Skin epidermis (tissue), 12 donors: ENCODE results near the gene INHBB.
A peak's percentile ranks its signal among the peaks of the same experiment; 100 is the strongest.

Experiments
- H3K27ac ChIP-seq, 21 experiments: fragments of 200-600 bp; sonication (generic) in 11 of 21; one replicate each; pipeline ENCODE4 v1.5.0; 2020; ENCODE audit warnings: mild to moderate bottlenecking in 3 of 21, inconsistent platforms in 2 of 21, moderate library complexity in 2 of 21
- H3K4me3 ChIP-seq, 7 experiments: fragments of 200-600 bp; sonication (generic) in 2 of 7; one replicate each; pipeline ENCODE4 v1.5.0; 2020; ENCODE audit warnings: inconsistent platforms in 2 of 7, mild to moderate bottlenecking in 2 of 7, moderate library complexity in 1 of 7

INHBB gene

GRCh38 chr2:120331903-120332302, 14.0 kb upstream of the INHBB start:
- Histone ChIP-seq H3K27ac (no peak overlapping the region), H3K4me3 (no peak overlapping the region)

GRCh38 chr2:120332384-120332783, 13.6 kb upstream of the INHBB start:
- Histone ChIP-seq H3K27ac (peak overlapping the region in 2 of 21 experiments; percentile 23 to 39), H3K4me3 (no peak overlapping the region)

GRCh38 chr2:120334068-120334467, 11.9 kb upstream of the INHBB start:
- H3K4me3 ChIP-seq = no peak overlapping the region
- H3K27ac ChIP-seq = no peak overlapping the region

- Histone ChIP-seq H3K27ac (no peak overlapping the region), H3K4me3 (no peak overlapping the region)
These were observed 9.2 kb upstream of the INHBB start for GRCh38 chr2:120336749-120337148.

GRCh38 chr2:120338015-120338414, 7.9 kb upstream of the INHBB start:
- Histone ChIP-seq H3K4me3 (no peak overlapping the region), H3K27ac (no peak overlapping the region)

- Histone ChIP-seq H3K27ac (no peak overlapping the region), H3K4me3 (no peak overlapping the region)
These were observed 4.0 kb upstream of the INHBB start for GRCh38 chr2:120341977-120342376.

- Histone ChIP-seq H3K27ac (no peak overlapping the region), H3K4me3 (no peak overlapping the region)
These were observed 3.5 kb upstream of the INHBB start for GRCh38 chr2:120342446-120342845.

- Histone ChIP-seq H3K27ac (peak overlapping the region in 3 of 21 experiments; percentile 19 to 81 (median 28)), H3K4me3 (peak overlapping the region in 1 of 7 experiments; percentile 45)
These were observed 2.9 kb upstream of the INHBB start for GRCh38 chr2:120343100-120343432.

- peak overlapping the region in 10 of 21 experiments; percentile 27 to 86 (median 69) for H3K27ac ChIP-seq
- peak overlapping the region in 6 of 7 experiments; percentile 34 to 66 (median 45) for H3K4me3 ChIP-seq
These were observed 2.4 kb upstream of the INHBB start for GRCh38 chr2:120343433-120344105.

GRCh38 chr2:120344214-120344975, 1.5 kb upstream of the INHBB start:
- peak overlapping the region in 17 of 21 experiments; percentile 2 to 86 (median 61) for H3K27ac ChIP-seq
- peak overlapping the region; percentile 34 to 66 (median 45) for H3K4me3 ChIP-seq

GRCh38 chr2:120344976-120345581, 857 bp upstream of the INHBB start:
- H3K4me3 ChIP-seq = peak overlapping the region; percentile 34 to 66 (median 45)
- H3K27ac ChIP-seq = peak overlapping the region in 16 of 21 experiments; percentile 2 to 86 (median 60)

GRCh38 chr2:120345608-120346007, 328 bp upstream of the INHBB start:
- H3K27ac ChIP-seq = peak overlapping the region in 7 of 21 experiments; percentile 49 to 86 (median 76)
- peak overlapping the region; percentile 34 to 66 (median 45) for H3K4me3 ChIP-seq

- H3K27ac ChIP-seq = peak overlapping the region in 11 of 21 experiments; percentile 3 to 78 (median 62)
- H3K4me3 ChIP-seq = peak overlapping the region; percentile 20 to 66 (median 40)
These were observed 877 bp downstream of the INHBB start for GRCh38 chr2:120346667-120347358.

GRCh38 chr2:120347396-120348060, 1.6 kb downstream of the INHBB start:
- Histone ChIP-seq H3K27ac (peak overlapping the region in 3 of 21 experiments; percentile 14 to 78 (median 69)), H3K4me3 (peak overlapping the region; percentile 20 to 66 (median 40))

- peak overlapping the region in 2 of 7 experiments; percentile 45 to 66 for H3K4me3 ChIP-seq
- H3K27ac ChIP-seq = no peak overlapping the region
These were observed 2.3 kb downstream of the INHBB start for GRCh38 chr2:120348134-120348736.

GRCh38 chr2:120348737-120349439, 3.0 kb downstream of the INHBB start:
- Histone ChIP-seq H3K27ac (no peak overlapping the region), H3K4me3 (no peak overlapping the region)

GRCh38 chr2:120349440-120349921, 3.5 kb downstream of the INHBB start:
- no peak overlapping the region for H3K4me3 ChIP-seq
- no peak overlapping the region for H3K27ac ChIP-seq

- H3K27ac ChIP-seq = no peak overlapping the region
- H3K4me3 ChIP-seq = no peak overlapping the region
These were observed 4.1 kb downstream of the INHBB start for GRCh38 chr2:120350080-120350479.
